ENCODE data around the gene RTEL1.

- TF ChIP-seq POLR2A (IDR thresholded peaks at IDR 0.05; ENCODE audit: low read length), result no peak
- no peak for TF ChIP-seq GATA1 (IDR thresholded peaks at IDR 0.05; ENCODE audit: low read depth, low read length)
These were observed 76.2 kb downstream of the RTEL1 start for GRCh38 chr20:63734111-63734945.

Measured in erythroblast (primary cell).